Esophagus (tissue), 2 donors: ENCODE data around the gene GNAT1. TPM values are rescaled to one million over a fixed set of nuclear protein-coding genes. Genes with fewer than 3 reads are reported as not detected.
A peak's percentile ranks its signal among the peaks of the same experiment; 100 is the strongest.

Experiments used
- H3K27ac ChIP-seq, 2 donors: one replicate each; pipeline ENCODE4 v1.5.1; 2013; ENCODE audit warnings: low read depth in 2 of 2, mild to moderate bottlenecking in 2 of 2, inconsistent platforms in 1 of 2, low read length in 1 of 2, moderate library complexity in 1 of 2
- H3K27me3 ChIP-seq, 2 donors: one replicate each; pipeline ENCODE4 v1.6.1; 2013; ENCODE audit warnings: low read length in 2 of 2, control low read depth in 1 of 2, mild to moderate bottlenecking in 1 of 2; ENCODE audit not compliant: insufficient read depth in 2 of 2, control insufficient read depth in 1 of 2
- H3K36me3 ChIP-seq, 2 donors: one replicate each; pipeline ENCODE4 v1.6.1; 2013; ENCODE audit warnings: low read length in 1 of 2; ENCODE audit not compliant: control insufficient read depth in 2 of 2, insufficient read depth in 2 of 2
- H3K4me1 ChIP-seq, 2 donors: one replicate each; pipeline ENCODE4 v1.6.1; 2013; ENCODE audit warnings: low read length in 1 of 2; ENCODE audit not compliant: control insufficient read depth in 2 of 2, insufficient read depth in 2 of 2
- H3K4me3 ChIP-seq, 2 donors: one replicate each; pipeline ENCODE4 v1.5.1; 2013; ENCODE audit warnings: low read length in 2 of 2, mild to moderate bottlenecking in 2 of 2, low read depth in 1 of 2, moderate library complexity in 1 of 2
- H3K9me3 ChIP-seq, 2 donors: one replicate each; pipeline ENCODE4 v1.6.1; 2013; ENCODE audit warnings: mild to moderate bottlenecking in 2 of 2, low read depth in 1 of 2, low read length in 1 of 2, moderate library complexity in 1 of 2; ENCODE audit not compliant: control insufficient read depth in 2 of 2, insufficient read depth in 1 of 2
- WGBS, 2 donors: extraction: QIAGEN DNeasy Blood & Tissue Kit; methylation state at CpG; one replicate each; pipeline ENCODE4 v1.1.7; 2013; 5-methylcytosine and 5-hydroxymethylcytosine counted together
- polyA plus RNA-seq, 2 donors: library from polyadenylated mRNA; stranded (reverse); fragments of 200-250 nt; gene quantifications; one replicate each; pipeline ENCODE4 v1.2.3, GENCODE V29; 2013
- donor health status: healthy with polysubstance abuse.
- donor health status: Bipolar disorder and iron deficiency.

The GNAT1 gene
- polyA plus RNA-seq, 2 donors, result 0.02 to 0.07 TPM

GRCh38 chr3:50168388-50168787 is 23.0 kb upstream of the GNAT1 start:
- no peaks in the 10 kb centered on the region for H3K27me3 ChIP-seq
- peaks cover 0 to 16% of the 10 kb centered on the region in 2 donors for H3K36me3 ChIP-seq
- no peaks in the 10 kb centered on the region for H3K9me3 ChIP-seq
- H3K4me1 ChIP-seq, result peaks cover 28 to 82% of the 10 kb centered on the region in 2 donors
- peak overlapping the region; percentile 88 to 98 for H3K27ac ChIP-seq
- 43 to 45% methylated on average over 9 of the region's 9 CpGs for WGBS, 2 donors
- no peak overlapping the region for H3K4me3 ChIP-seq

- Histone ChIP-seq H3K9me3 (no peaks in the 10 kb centered on the region), H3K27me3 (no peaks in the 10 kb centered on the region), H3K4me1 (peaks cover 28 to 80% of the 10 kb centered on the region in 2 donors), H3K4me3 (no peak overlapping the region), H3K36me3 (peaks cover 0 to 18% of the 10 kb centered on the region in 2 donors), H3K27ac (peak overlapping the region; percentile 88 to 98)
- 89 to 90% methylated on average over 6 of the region's 6 CpGs for WGBS, 2 donors
These were observed 22.6 kb upstream of the GNAT1 start for GRCh38 chr3:50168791-50169190.

- peaks cover under 1 to 24% of the 10 kb centered on the region in 2 donors for H3K36me3 ChIP-seq
- no peak overlapping the region for H3K4me3 ChIP-seq
- no peaks in the 10 kb centered on the region for H3K9me3 ChIP-seq
- no peaks in the 10 kb centered on the region for H3K27me3 ChIP-seq
- 61 to 70% methylated on average over 11 of the region's 11 CpGs for WGBS, 2 donors
- H3K27ac ChIP-seq, result peak overlapping the region; percentile 88 to 98
- peaks cover 26 to 77% of the 10 kb centered on the region in 2 donors for H3K4me1 ChIP-seq
These were observed 22.1 kb upstream of the GNAT1 start for GRCh38 chr3:50169232-50169832.

GRCh38 chr3:50169858-50170257 is 21.6 kb upstream of the GNAT1 start:
- WGBS, 2 donors, result 88 to 92% methylated on average over 1 of the region's 1 CpG
- Histone ChIP-seq H3K27ac (peak overlapping the region; percentile 88 to 98), H3K4me3 (no peak overlapping the region), H3K36me3 (peaks cover 4 to 29% of the 10 kb centered on the region in 2 donors), H3K27me3 (no peaks in the 10 kb centered on the region), H3K4me1 (peaks cover 23 to 72% of the 10 kb centered on the region in 2 donors), H3K9me3 (no peaks in the 10 kb centered on the region)

GRCh38 chr3:50170689-50171088 is 20.7 kb upstream of the GNAT1 start:
- H3K4me1 ChIP-seq, result peaks cover 23 to 64% of the 10 kb centered on the region in 2 donors

GRCh38 chr3:50171540-50172301 is 19.7 kb upstream of the GNAT1 start:
- H3K27ac ChIP-seq, result peak overlapping the region; percentile 68 to 98
- no peaks in the 10 kb centered on the region for H3K9me3 ChIP-seq
- H3K4me1 ChIP-seq, result peaks cover 16 to 54% of the 10 kb centered on the region in 2 donors
- no peaks in the 10 kb centered on the region for H3K27me3 ChIP-seq
- H3K4me3 ChIP-seq, result no peak overlapping the region
- 54 to 67% methylated on average over 20 to 21 of the region's 21 CpGs for WGBS, 2 donors
- H3K36me3 ChIP-seq, result peaks cover 8 to 39% of the 10 kb centered on the region in 2 donors

More at GRCh38 chr3:50170689-50171088, 20.7 kb upstream of the GNAT1 start:
- no peak overlapping the region for H3K4me3 ChIP-seq
- H3K27ac ChIP-seq, result peak overlapping the region; percentile 88 to 98
- no peaks in the 10 kb centered on the region for H3K9me3 ChIP-seq
- H3K36me3 ChIP-seq, result peaks cover 4 to 33% of the 10 kb centered on the region in 2 donors
- H3K27me3 ChIP-seq, result no peaks in the 10 kb centered on the region
- 65 to 69% methylated on average over 10 of the region's 10 CpGs for WGBS, 2 donors

- peaks cover 10 to 46% of the 10 kb centered on the region in 2 donors for H3K4me1 ChIP-seq
- no peaks in the 10 kb centered on the region for H3K27me3 ChIP-seq
- H3K4me3 ChIP-seq, result no peak overlapping the region
- peaks cover 11 to 46% of the 10 kb centered on the region in 2 donors for H3K36me3 ChIP-seq
- peak overlapping the region; percentile 68 to 98 for H3K27ac ChIP-seq
- no peaks in the 10 kb centered on the region for H3K9me3 ChIP-seq
- 51 to 52% methylated on average over 8 of the region's 8 CpGs for WGBS, 2 donors
These were observed 18.7 kb upstream of the GNAT1 start for GRCh38 chr3:50172626-50173220.

- WGBS, 2 donors, result 80 to 82% methylated on average over 26 to 29 of the region's 29 CpGs
- H3K9me3 ChIP-seq, result no peaks in the 10 kb centered on the region
- H3K4me3 ChIP-seq, result no peak overlapping the region
- H3K27me3 ChIP-seq, result no peaks in the 10 kb centered on the region
- H3K4me1 ChIP-seq, result peaks cover 5 to 38% of the 10 kb centered on the region in 2 donors
- H3K36me3 ChIP-seq, result peaks cover 11 to 45% of the 10 kb centered on the region in 2 donors
- peak overlapping the region in 1 of 2 donors; percentile 98 for H3K27ac ChIP-seq
These were observed 17.5 kb upstream of the GNAT1 start for GRCh38 chr3:50173685-50174516.

GRCh38 chr3:50174517-50174895 is 16.9 kb upstream of the GNAT1 start:
- Histone ChIP-seq H3K27ac (peak overlapping the region in 1 of 2 donors; percentile 98), H3K4me3 (no peak overlapping the region), H3K9me3 (no peaks in the 10 kb centered on the region), H3K27me3 (no peaks in the 10 kb centered on the region), H3K4me1 (peaks cover 5 to 33% of the 10 kb centered on the region in 2 donors), H3K36me3 (peaks cover 11 to 45% of the 10 kb centered on the region in 2 donors)
- WGBS, 2 donors, result 93 to 94% methylated on average over 7 of the region's 7 CpGs
